Duodenal mucosa (tissue), 2 donors: ENCODE results near the gene MOCS2.

Experiments used
- H3K27ac ChIP-seq: one replicate; pipeline ENCODE4 v1.7.0; 2013; ENCODE audit warnings: low read depth, low read length
- H3K27me3 ChIP-seq, 2 donors: one replicate each; pipeline ENCODE4 v1.7.0; 2013; ENCODE audit warnings: low read length in 2 of 2, control low read depth in 1 of 2; ENCODE audit not compliant: insufficient read depth in 2 of 2, control insufficient read depth in 1 of 2
- H3K36me3 ChIP-seq, 2 donors: one replicate each; pipeline ENCODE4 v1.7.0; 2013; ENCODE audit warnings: low read length in 2 of 2, control low read depth in 1 of 2; ENCODE audit not compliant: insufficient read depth in 2 of 2, control insufficient read depth in 1 of 2
- H3K4me1 ChIP-seq, 2 donors: one replicate each; pipeline ENCODE4 v1.7.0; 2013; ENCODE audit warnings: low read length in 2 of 2, control low read depth in 1 of 2; ENCODE audit not compliant: insufficient read depth in 2 of 2, control insufficient read depth in 1 of 2
- H3K4me3 ChIP-seq, 2 donors: one replicate each; pipeline ENCODE4 v1.7.0; 2013; ENCODE audit warnings: low read length in 2 of 2, low read depth in 1 of 2
- H3K9ac ChIP-seq, 2 donors: one replicate each; pipeline ENCODE4 v1.7.0; 2013; ENCODE audit warnings: low read length in 2 of 2, low read depth in 1 of 2
- H3K9me3 ChIP-seq, 2 donors: one replicate each; pipeline ENCODE4 v1.7.0; 2013; ENCODE audit warnings: low read length in 2 of 2, control low read depth in 1 of 2; ENCODE audit not compliant: control insufficient read depth in 1 of 2

The MOCS2 gene

DNA sequence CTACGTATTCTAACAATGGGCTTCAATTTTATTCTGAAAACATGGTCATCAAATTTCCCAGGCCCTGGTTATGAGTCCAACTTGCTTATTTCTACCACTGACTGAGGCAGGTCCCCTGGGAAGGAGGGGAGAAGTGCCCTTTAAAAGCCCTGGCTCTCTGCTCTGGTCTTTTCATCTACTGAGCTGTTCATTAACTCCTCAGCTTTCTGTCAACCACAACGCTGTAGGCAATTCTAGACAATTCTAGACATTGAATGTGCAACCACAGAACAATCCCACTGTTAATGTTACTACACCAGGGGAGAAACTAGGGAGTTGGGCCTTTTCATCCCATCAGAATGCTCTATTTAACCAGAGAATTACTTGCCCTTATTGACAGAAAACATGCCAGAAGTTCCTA lies 10.0 kb downstream of the MOCS2 start:
- Histone ChIP-seq H3K27me3 (no peaks in the 10 kb centered on the region), H3K9me3 (no peaks in the 10 kb centered on the region), H3K36me3 (peaks cover 8 to 76% of the 10 kb centered on the region in 2 donors), H3K27ac (no peak overlapping the region), H3K4me3 (no peak overlapping the region), H3K9ac (no peak overlapping the region), H3K4me1 (no peaks in the 10 kb centered on the region)

DNA sequence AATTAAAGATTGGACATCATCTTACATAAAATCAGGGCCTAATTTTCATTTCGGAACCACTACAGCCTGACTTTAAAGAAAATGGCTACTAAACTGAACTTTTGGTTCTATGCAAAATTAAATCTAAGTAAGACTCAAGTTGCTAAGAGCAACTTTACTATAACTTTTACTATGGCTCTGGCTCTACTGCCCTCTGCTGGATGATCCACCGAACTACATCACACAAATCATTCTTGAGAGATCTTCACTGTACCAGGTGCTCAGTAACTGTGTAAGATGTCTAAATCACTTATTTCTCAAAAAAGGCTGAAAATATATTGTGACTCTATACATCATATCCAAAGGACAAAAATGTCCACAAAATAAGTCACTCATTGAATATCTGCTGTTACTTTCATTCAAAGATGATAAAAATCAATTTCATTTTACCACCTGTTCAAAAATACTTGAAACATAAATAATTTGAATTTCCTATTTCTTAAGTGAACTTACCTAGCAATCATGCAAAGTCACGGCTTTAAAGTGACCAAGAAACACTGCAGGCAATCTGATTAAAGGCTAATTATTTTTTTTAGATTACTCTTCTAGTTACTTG lies 13.5 kb downstream of the MOCS2 start:
- Histone ChIP-seq H3K27ac (no peak overlapping the region), H3K27me3 (no peaks in the 10 kb centered on the region), H3K9me3 (no peaks in the 10 kb centered on the region), H3K4me1 (no peaks in the 10 kb centered on the region), H3K4me3 (no peak overlapping the region), H3K36me3 (peaks cover 4 to 59% of the 10 kb centered on the region in 2 donors), H3K9ac (no peak overlapping the region)

DNA sequence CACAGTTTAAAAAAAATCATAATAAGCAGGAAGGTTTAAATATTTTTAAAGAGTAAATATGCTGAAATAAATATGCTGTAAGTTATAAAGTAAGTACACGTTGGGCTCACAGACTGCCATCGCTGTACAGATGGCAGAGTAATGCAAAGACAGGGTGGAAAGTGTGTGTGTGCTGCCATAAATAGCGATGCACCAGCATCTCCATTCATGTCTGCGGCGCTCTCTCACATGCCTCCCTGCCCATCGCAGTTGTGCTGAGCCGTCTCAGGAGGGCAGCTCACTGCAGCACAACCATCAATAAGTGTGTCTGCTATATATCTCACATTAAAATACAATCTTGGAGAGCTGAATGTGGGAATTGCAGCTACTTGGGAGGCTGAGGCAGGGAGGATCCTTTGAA lies 14.3 kb downstream of the MOCS2 start:
- Histone ChIP-seq H3K27ac (no peak overlapping the region), H3K9ac (no peak overlapping the region), H3K4me1 (no peaks in the 10 kb centered on the region), H3K4me3 (no peak overlapping the region), H3K9me3 (no peaks in the 10 kb centered on the region), H3K36me3 (peaks cover 6 to 54% of the 10 kb centered on the region in 2 donors), H3K27me3 (no peaks in the 10 kb centered on the region)

DNA sequence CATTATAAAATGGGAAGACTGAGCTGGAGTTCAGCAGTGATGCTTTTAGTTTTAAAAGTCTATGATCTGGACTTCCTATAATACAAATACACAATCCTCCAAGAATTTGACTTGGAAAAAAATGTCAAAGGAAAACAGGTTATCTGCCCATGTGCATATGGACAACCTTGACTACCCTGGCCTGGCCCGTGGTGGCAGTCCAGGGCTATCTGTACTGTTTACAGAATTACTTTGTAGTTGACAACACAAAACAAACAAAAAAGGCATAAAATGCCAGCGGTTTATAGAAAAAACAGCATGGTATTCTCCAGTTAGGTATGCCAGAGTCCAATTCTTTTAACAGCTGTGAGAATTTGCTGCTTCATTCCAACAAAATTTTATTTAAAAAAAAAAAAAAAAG lies 17.3 kb downstream of the MOCS2 start:
- Histone ChIP-seq H3K27ac (no peak overlapping the region), H3K27me3 (no peaks in the 10 kb centered on the region), H3K4me1 (no peaks in the 10 kb centered on the region), H3K36me3 (peaks cover 8 to 31% of the 10 kb centered on the region in 2 donors), H3K9ac (no peak overlapping the region), H3K9me3 (no peaks in the 10 kb centered on the region), H3K4me3 (no peak overlapping the region)

DNA sequence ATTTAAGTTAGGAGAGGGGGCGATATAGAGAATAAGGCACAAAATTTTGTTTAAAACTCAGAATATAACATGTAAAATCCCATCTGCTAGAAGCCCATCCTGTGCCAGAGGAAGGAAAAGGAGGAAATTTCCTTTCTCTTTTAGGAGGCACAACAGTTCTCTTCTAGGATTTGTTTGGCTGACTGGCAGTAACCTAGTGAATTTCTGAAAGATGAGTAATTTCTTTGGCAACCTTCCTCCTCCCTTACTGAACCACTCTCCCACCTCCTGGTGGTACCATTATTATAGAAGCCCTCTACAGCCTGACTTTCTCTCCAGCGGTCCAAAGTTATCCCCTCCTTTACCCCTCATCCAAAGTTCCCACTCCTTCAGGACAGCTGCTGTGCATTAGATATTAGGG lies 18.3 kb downstream of the MOCS2 start:
- no peaks in the 10 kb centered on the region for H3K4me1 ChIP-seq
- no peaks in the 10 kb centered on the region for H3K9me3 ChIP-seq
- no peak overlapping the region for H3K9ac ChIP-seq
- H3K4me3 ChIP-seq: no peak overlapping the region
- no peaks in the 10 kb centered on the region for H3K27me3 ChIP-seq
- peaks cover 8 to 27% of the 10 kb centered on the region in 2 donors for H3K36me3 ChIP-seq
- no peak overlapping the region for H3K27ac ChIP-seq

DNA sequence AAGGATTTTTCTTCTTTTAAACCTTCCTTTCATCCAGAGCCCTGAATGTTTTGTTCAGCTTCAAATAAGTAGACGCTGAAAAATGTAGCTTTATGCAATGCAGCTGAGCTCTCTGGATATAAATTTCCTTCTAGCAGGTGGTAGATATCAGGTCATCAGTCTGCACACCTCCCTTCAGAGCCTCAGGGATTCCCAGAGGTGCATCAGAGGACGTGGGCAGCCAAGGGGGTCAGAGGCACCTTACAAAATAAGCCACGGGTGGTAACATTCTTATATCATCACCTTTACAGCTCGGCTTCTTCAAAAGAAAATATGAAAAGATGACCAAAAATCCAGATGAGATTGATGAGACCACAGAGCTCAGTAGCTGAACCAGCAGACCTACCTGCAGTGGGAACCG lies 19.3 kb downstream of the MOCS2 start:
- H3K4me1 ChIP-seq: no peaks in the 10 kb centered on the region
- no peak overlapping the region for H3K9ac ChIP-seq
- no peaks in the 10 kb centered on the region for H3K27me3 ChIP-seq
- peaks cover 8 to 22% of the 10 kb centered on the region in 2 donors for H3K36me3 ChIP-seq
- H3K27ac ChIP-seq: no peak overlapping the region
- no peaks in the 10 kb centered on the region for H3K9me3 ChIP-seq
- no peak overlapping the region for H3K4me3 ChIP-seq

DNA sequence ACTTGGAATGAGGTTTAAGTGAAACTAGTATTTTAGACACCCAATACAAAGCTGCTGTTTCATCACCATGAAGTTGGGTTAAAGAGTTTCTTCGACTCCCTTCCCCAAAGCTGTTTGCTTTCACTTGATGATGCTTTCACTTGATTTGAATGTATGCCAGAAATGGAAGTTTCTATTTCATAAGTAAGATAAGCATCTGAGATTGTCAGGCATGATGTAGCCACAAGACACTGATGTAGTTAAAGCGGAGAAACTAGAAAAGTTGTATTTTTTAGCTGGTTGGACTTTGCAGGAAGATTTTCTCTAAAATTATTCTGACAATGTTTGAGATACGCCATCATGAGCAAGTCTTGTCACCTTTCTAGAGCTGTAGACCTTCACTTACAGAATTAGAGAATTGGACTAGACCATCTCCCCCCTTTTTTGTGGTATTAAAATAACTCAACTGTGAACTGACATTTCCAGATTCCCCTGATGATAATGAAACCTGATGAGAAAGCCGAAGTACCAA lies 20.0 kb downstream of the MOCS2 start:
- no peaks in the 10 kb centered on the region for H3K9me3 ChIP-seq
- H3K4me1 ChIP-seq: no peaks in the 10 kb centered on the region
- no peak overlapping the region for H3K27ac ChIP-seq
- H3K9ac ChIP-seq: no peak overlapping the region
- H3K27me3 ChIP-seq: no peaks in the 10 kb centered on the region
- peaks cover 4 to 19% of the 10 kb centered on the region in 2 donors for H3K36me3 ChIP-seq
- H3K4me3 ChIP-seq: no peak overlapping the region

DNA sequence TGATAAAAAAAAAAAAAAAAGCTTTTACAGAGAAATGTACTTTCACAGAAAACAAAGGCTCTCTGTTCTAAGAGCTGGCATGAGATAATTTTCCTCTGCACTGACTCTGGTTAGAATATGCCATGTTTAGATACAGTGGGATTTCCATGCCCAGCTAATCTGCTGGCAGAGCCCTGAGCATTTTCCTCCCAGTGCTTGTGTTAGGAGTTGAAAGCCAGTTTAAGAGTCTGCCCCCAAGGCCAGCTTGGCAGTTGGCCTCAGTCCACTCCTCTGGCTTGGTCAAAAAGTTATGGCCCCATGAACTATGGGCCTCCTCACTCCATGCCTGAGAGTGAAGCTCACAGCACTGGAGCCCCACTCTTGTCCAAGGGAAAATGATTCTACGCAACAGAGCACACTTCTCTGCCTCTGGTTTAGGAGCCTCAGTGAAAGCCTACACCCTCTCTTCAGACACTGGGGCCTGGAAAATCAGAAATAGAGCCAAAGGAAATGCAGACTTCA lies 21.9 kb downstream of the MOCS2 start:
- no peak overlapping the region for H3K27ac ChIP-seq
- peaks cover 4 to 18% of the 10 kb centered on the region in 2 donors for H3K36me3 ChIP-seq
- no peaks in the 10 kb centered on the region for H3K27me3 ChIP-seq
- H3K9ac ChIP-seq: no peak overlapping the region
- no peaks in the 10 kb centered on the region for H3K9me3 ChIP-seq
- no peak overlapping the region for H3K4me3 ChIP-seq
- no peaks in the 10 kb centered on the region for H3K4me1 ChIP-seq

DNA sequence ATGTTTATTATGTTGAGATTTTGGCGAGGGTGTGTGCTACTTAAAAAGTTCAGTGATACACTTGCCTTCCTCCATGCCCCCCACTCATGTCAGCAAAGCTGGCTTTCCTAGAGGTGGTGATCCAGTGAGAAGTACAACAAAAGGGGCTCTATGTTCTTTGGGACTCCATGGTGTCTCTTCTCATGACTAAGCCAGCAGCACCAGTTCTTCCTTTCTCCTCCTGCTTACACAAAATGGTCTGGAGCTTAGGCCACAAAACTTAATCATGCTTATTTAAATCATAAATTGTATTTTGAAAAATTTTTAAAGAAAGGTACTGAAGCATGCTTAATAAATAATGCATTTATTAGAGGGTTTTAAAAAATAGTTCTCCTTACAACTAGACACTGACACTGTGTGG lies 22.4 kb downstream of the MOCS2 start:
- Histone ChIP-seq H3K9ac (no peak overlapping the region), H3K4me1 (no peaks in the 10 kb centered on the region), H3K36me3 (peaks cover 4 to 15% of the 10 kb centered on the region in 2 donors), H3K4me3 (no peak overlapping the region), H3K27ac (no peak overlapping the region), H3K9me3 (no peaks in the 10 kb centered on the region), H3K27me3 (no peaks in the 10 kb centered on the region)

DNA sequence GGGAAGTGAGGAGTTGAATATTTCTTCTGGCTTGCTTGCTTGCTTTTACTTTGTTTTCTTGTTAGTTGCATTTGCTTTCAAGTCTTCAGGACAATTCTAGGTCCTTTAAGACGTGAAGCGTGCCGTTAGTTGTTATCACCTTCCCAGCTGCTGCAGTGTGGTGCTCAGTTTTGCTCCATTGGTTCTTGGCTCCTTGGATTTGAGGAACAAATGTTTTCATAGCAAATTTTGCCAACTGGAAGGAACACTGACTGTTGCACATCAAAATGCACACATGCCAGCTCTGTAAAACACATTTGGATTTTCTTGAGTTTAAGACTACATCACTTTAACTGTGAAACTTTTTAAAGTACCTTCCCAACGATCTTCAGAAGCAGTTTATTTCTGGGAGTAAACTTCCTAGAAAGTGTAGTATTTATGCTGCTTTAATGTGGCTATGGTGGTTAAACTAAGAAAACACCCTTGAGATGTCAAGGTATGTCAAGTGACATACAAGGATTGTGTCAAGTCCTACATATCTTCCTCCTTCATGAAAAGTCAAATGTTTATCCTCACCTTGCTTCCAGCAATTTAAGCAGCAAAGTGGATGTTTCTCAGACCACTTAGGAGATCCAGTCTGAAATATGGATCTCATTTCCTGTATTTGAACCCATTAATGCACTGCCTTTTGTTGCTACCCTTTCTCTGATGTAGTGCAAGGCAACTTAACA lies 24.9 kb downstream of the MOCS2 start:
- H3K9me3 ChIP-seq: no peaks in the 10 kb centered on the region
- no peak overlapping the region for H3K4me3 ChIP-seq
- H3K36me3 ChIP-seq: peaks cover 0 to 16% of the 10 kb centered on the region in 2 donors
- H3K27me3 ChIP-seq: no peaks in the 10 kb centered on the region
- no peak overlapping the region for H3K27ac ChIP-seq
- H3K9ac ChIP-seq: no peak overlapping the region
- H3K4me1 ChIP-seq: no peaks in the 10 kb centered on the region
